ENCODE results near the gene FRZB. TPM values are rescaled to one million over a fixed set of nuclear protein-coding genes. Genes with fewer than 3 reads are reported as not detected.

FRZB gene
- polyA plus RNA-seq, 1 experiment: 2.5 TPM

- no peak for TF ChIP-seq CTCF (IDR thresholded peaks at IDR 0.05; ENCODE audit: low read depth, low read length)
- no peak for DNase-seq (ENCODE audit: low read depth, low spot score)
- ChIA-PET POLR2A (no interaction called here), CTCF (interaction anchor here (0.5 kb wide), 1 partner anchor 10 kb away, joined by 3 read pairs; no protein-coding TSS in a partner anchor)
- no peak overlapping the region for H3K4me3 ChIP-seq (ENCODE audit: low read depth, low read length)
- H3K27ac ChIP-seq (ENCODE audit: low read depth, low read length): no peak overlapping the region
- H3K27me3 ChIP-seq (ENCODE audit: control insufficient read depth, insufficient read depth, low read length): peaks cover 5% of the 10 kb centered on the region
- H3K9me3 ChIP-seq (ENCODE audit: control insufficient read depth, insufficient read depth, low read length): no peaks in the 10 kb centered on the region
Measured at GRCh38 chr2:182860858-182861257, 5.6 kb downstream of the FRZB start.

- DNase-seq (ENCODE audit: low read depth, low spot score): no peak
Measured at GRCh38 chr2:182858671-182859070, 7.8 kb downstream of the FRZB start.

GRCh38 chr2:182855376-182855775 is 11.1 kb downstream of the FRZB start:
- DNase-seq (ENCODE audit: low read depth, low spot score): no peak
- Histone ChIP-seq H3K27ac (ENCODE audit: low read depth, low read length) (no peak overlapping the region), H3K4me3 (ENCODE audit: low read depth, low read length) (no peak overlapping the region), H3K9me3 (ENCODE audit: control insufficient read depth, insufficient read depth, low read length) (no peaks in the 10 kb centered on the region), H3K27me3 (ENCODE audit: control insufficient read depth, insufficient read depth, low read length) (peaks cover 6% of the 10 kb centered on the region)
- ChIA-PET POLR2A (no interaction called here), CTCF (interaction anchor here (1.1 kb wide), 1 partner anchor 10 kb away, joined by 3 read pairs; no protein-coding TSS in a partner anchor)
- TF ChIP-seq CTCF (IDR thresholded peaks at IDR 0.05; ENCODE audit: low read depth, low read length): no peak

More at GRCh38 chr2:182858671-182859070, 7.8 kb downstream of the FRZB start:
- Histone ChIP-seq H3K4me3 (ENCODE audit: low read depth, low read length) (no peak overlapping the region), H3K9me3 (ENCODE audit: control insufficient read depth, insufficient read depth, low read length) (no peaks in the 10 kb centered on the region), H3K27me3 (ENCODE audit: control insufficient read depth, insufficient read depth, low read length) (peaks cover 6% of the 10 kb centered on the region), H3K27ac (ENCODE audit: low read depth, low read length) (no peak overlapping the region)
- ChIA-PET POLR2A (no interaction called here), CTCF (no interaction called here)
- TF ChIP-seq CTCF (IDR thresholded peaks at IDR 0.05; ENCODE audit: low read depth, low read length): no peak

- no peak for TF ChIP-seq CTCF (IDR thresholded peaks at IDR 0.05; ENCODE audit: low read depth, low read length)
- Histone ChIP-seq H3K27me3 (ENCODE audit: control insufficient read depth, insufficient read depth, low read length) (peaks cover 6% of the 10 kb centered on the region), H3K27ac (ENCODE audit: low read depth, low read length) (no peak overlapping the region), H3K4me3 (ENCODE audit: low read depth, low read length) (no peak overlapping the region), H3K9me3 (ENCODE audit: control insufficient read depth, insufficient read depth, low read length) (no peaks in the 10 kb centered on the region)
- DNase-seq (ENCODE audit: low read depth, low spot score): no peak
- ChIA-PET POLR2A (no interaction called here), CTCF (interaction anchor here (1.1 kb wide), 1 partner anchor 10 kb away, joined by 3 read pairs; no protein-coding TSS in a partner anchor)
Measured at GRCh38 chr2:182854375-182855105, 11.9 kb downstream of the FRZB start.

- CTCF ChIA-PET: interaction anchor here (1.4 kb wide), 1 partner anchor 64 kb away, joined by 3 read pairs; no protein-coding TSS in a partner anchor
Measured at GRCh38 chr2:182852801-182853200, 13.6 kb downstream of the FRZB start.

More at GRCh38 chr2:182852801-182853200, 13.6 kb downstream of the FRZB start:
- Histone ChIP-seq H3K27ac (ENCODE audit: low read depth, low read length) (no peak overlapping the region), H3K27me3 (ENCODE audit: control insufficient read depth, insufficient read depth, low read length) (peaks cover 6% of the 10 kb centered on the region), H3K9me3 (ENCODE audit: control insufficient read depth, insufficient read depth, low read length) (no peaks in the 10 kb centered on the region), H3K4me3 (ENCODE audit: low read depth, low read length) (no peak overlapping the region)
- no peak for DNase-seq (ENCODE audit: low read depth, low spot score)
- no peak for TF ChIP-seq CTCF (IDR thresholded peaks at IDR 0.05; ENCODE audit: low read depth, low read length)
- POLR2A ChIA-PET: no interaction called here

Measured in AG04450 (cell line).